CD4-positive, alpha-beta memory T cell (primary cell): Measurements from ENCODE around the gene OGFOD1. TPM values are rescaled to one million over a fixed set of nuclear protein-coding genes. Genes with fewer than 3 reads are reported as not detected.

Source experiments
- CTCF ChIA-PET: fragments of 350-600 bp; sonication (Branson Sonifier 250); formaldehyde crosslinking; loops from one replicate; lab custom pipeline; 2021; ENCODE audit warnings: inconsistent platforms; ENCODE audit not compliant: partially characterized antibody; lab: Charles Lee
- POLR2A ChIA-PET: fragments of 350-600 bp; sonication (Branson Sonifier 250); formaldehyde crosslinking; loops from one replicate; lab custom pipeline; 2021; ENCODE audit not compliant: partially characterized antibody; lab: Charles Lee
- DNase-seq, 5 donors: peaks; one replicate each; pipeline versions ENCODE4 v3.0.0 to v3.0.0-alpha.2; 2020 to 2022; ENCODE audit warnings: mixed read lengths in 1 of 5
- H3K27ac ChIP-seq: one replicate; pipeline ENCODE4 v1.7.0; 2013; ENCODE audit warnings: low read depth, low read length
- H3K27me3 ChIP-seq: 2 replicates; pipeline ENCODE4 v1.7.0; 2013; ENCODE audit warnings: mild to moderate bottlenecking, low read length, moderate library complexity; ENCODE audit not compliant: insufficient read depth
- H3K36me3 ChIP-seq: 2 replicates; pipeline ENCODE4 v1.7.0; 2013; ENCODE audit warnings: mild to moderate bottlenecking, low read length, moderate library complexity; ENCODE audit not compliant: insufficient read depth
- H3K4me1 ChIP-seq: 2 replicates; pipeline ENCODE4 v1.7.0; 2013; ENCODE audit warnings: mild to moderate bottlenecking, low read length, moderate library complexity; ENCODE audit not compliant: insufficient read depth
- H3K4me3 ChIP-seq, 2 donors: one replicate each; pipeline ENCODE4 v1.7.0; 2013; ENCODE audit warnings: low read length in 2 of 2, mild to moderate bottlenecking in 1 of 2
- H3K9me3 ChIP-seq, 2 donors: one replicate each; pipeline ENCODE4 v1.7.0; 2013; ENCODE audit warnings: low read length in 2 of 2, control low read depth in 1 of 2; ENCODE audit not compliant: control insufficient read depth in 1 of 2
- H3K27ac Mint-ChIP-seq, 7 donors: one replicate each; pipeline ENCODE4 v1.8.0; 2020 to 2021; ENCODE audit warnings: mixed read lengths in 7 of 7, mild to moderate bottlenecking in 6 of 7, inconsistent platforms in 3 of 7, moderate library complexity in 3 of 7
- H3K27me3 Mint-ChIP-seq, 2 donors: one replicate each; pipeline ENCODE4 v1.8.0; 2020 to 2021; ENCODE audit warnings: mixed read lengths in 2 of 2
- H3K36me3 Mint-ChIP-seq, 2 donors: one replicate each; pipeline ENCODE4 v1.8.0; 2020 to 2021; ENCODE audit warnings: mixed read lengths in 2 of 2, inconsistent platforms in 1 of 2, mild to moderate bottlenecking in 1 of 2
- H3K4me1 Mint-ChIP-seq, 4 donors: one replicate each; pipeline ENCODE4 v1.8.0; 2020 to 2021; ENCODE audit warnings: mixed read lengths in 4 of 4, mild to moderate bottlenecking in 1 of 4
- H3K4me3 Mint-ChIP-seq, 8 donors: one replicate each; pipeline ENCODE4 v1.8.0; 2020 to 2021; ENCODE audit warnings: mixed read lengths in 8 of 8, mild to moderate bottlenecking in 7 of 8, moderate library complexity in 6 of 8, inconsistent platforms in 3 of 8
- H3K9me3 Mint-ChIP-seq, 8 donors: one replicate each; pipeline ENCODE4 v1.8.0; 2020 to 2021; ENCODE audit warnings: mixed read lengths in 8 of 8, mild to moderate bottlenecking in 5 of 8, inconsistent platforms in 3 of 8, moderate library complexity in 1 of 8
- intact Hi-C: fragments of 100-400 bp; cut with micrococcal nuclease; formaldehyde crosslinking; loops from one replicate; pipeline ENCODE4 v1.15.1; 2023
- polyA plus RNA-seq, 2 donors: library from polyadenylated mRNA; unstranded; fragments of 300-500 nt; fragmentation: Illumina TruSeq; gene quantifications; one replicate each; pipeline ENCODE4 v1.2.3, GENCODE V29; 2021
- total RNA-seq, 2 experiments: library from RNA; stranded (reverse); gene quantifications; one replicate each; pipeline ENCODE4 v1.2.3, GENCODE V29; 2021

Gene OGFOD1
- total RNA-seq: 10 to 100 TPM; 42.7 to 47.2 TPM
- 100 to 1,000 TPM; 115 to 151 TPM for polyA plus RNA-seq

DNA sequence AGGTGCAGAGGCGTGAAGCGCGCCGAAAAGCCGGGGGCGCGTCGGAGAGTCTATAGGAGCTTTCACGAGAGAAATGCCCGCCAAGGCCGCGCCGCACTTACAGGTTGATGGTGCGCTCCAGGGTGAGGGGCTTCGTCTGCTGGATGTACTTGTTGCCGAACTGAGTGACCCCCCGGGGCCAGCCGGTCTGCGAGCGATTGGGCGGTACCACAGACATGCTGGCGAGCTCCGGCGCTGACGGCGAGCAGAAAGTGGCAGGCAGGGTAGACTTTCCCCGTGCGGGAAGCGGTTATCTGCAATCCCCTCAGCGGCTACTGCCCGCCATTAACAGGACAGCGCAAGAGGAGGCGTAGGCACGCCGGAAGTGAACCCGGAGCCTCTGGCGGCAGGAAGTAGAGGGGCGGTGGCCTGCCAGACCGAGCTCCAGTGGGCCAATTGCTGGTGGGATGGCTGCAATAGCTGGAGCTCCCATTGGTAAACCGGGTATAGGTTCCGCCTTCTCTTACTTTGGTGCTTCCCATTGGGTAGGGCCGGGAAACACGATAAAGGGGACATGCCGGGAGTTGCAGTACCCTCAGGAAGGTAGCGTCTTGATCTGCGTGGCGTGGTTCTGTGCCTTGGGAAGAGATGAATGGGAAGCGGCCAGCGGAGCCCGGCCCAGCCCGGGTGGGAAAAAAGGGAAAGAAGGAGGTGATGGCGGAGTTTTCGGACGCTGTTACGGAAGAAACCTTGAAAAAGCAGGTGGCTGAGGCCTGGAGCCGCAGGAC lies at the start of gene OGFOD1, which contains the start of gene NUDT21:
TSS of gene OGFOD1 (plus strand) at position 569 of the 767 bp plus-strand sequence. CDS start at position 628, 59 bp downstream.
TSS of gene NUDT21 (minus strand) at position 347 of the 767 bp plus-strand sequence. CDS start at position 217, 130 bp downstream.
- Mint-ChIP-seq H3K4me1 (peaks cover 38 to 69% (median 56%) of the 10 kb centered on the region in 4 donors), H3K27me3 (no peaks in the 10 kb centered on the region), H3K4me3 (peak within 1 kb of the TSS; percentile 96 to 100 (median 99)), H3K9me3 (no peaks in the 10 kb centered on the region), H3K36me3 (peaks cover 18 to 46% of the 10 kb centered on the region in 2 donors), H3K27ac (peak within 1 kb of the TSS; percentile 89 to 100 (median 98))
- H3K27ac ChIP-seq: peak within 1 kb of the TSS; percentile 73
- H3K4me1 ChIP-seq: peaks cover 57% of the 10 kb centered on the region
- H3K9me3 ChIP-seq: no peaks in the 10 kb centered on the region
- intact Hi-C loops: loop anchor here (1.0 to 5.0 kb wide), 4 partner anchors 26 to 1284 kb away; partner anchors contain the start of genes AMFR, BBS2, KATNB1 and MT1X
- peak; percentile 92 to 97 (median 94) for DNase-seq
- peaks cover 18% of the 10 kb centered on the region for H3K36me3 ChIP-seq
- H3K27me3 ChIP-seq: no peaks in the 10 kb centered on the region
- peak within 1 kb of the TSS; percentile 54 to 95 for H3K4me3 ChIP-seq
- ChIA-PET CTCF (interaction anchor here (1.0 to 1.2 kb wide), 6 partner anchors 15 to 251 kb away, joined by 3 to 6 read pairs (median 3); no protein-coding TSS in a partner anchor), POLR2A (interaction anchor here (0.8 to 1.7 kb wide), 17 partner anchors 9 to 277 kb away, joined by 3 to 15 read pairs (median 4); partner anchors contain the start of genes AMFR, BBS2 and MT1X)

DNA sequence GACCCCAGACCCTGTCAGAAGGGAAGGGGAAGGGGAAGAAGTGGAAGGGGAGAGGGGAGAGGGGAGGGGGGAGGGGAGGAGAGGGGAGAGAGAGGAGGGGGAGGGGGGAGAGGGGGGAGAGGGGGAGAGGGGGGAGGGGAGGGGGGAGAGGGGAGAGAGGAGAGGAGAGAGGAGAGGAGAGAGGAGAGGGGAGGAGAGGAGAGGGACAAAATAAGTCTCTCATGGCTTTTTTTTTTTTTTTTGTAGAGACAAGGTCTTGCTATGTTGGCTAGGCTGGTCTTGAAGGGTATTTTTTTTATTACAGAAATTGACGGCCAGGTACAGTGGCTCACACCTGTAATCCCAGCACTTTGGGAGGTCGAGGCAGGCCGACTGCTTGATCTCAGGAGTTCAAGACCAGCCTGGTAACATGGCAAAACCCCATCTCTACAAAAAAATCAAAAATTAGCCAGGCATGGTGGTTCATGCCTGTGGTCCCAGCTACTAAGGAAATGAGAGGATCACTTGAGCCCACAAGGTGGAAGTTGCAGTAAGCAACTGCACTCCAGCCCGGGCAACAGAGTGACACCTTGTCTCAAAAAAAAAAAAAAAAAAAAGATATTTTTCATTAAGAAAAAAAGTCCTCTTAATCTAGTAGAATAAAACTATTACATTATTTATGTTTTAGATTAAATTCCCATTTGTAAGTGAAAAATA lies 45.2 kb upstream of the OGFOD1 start:
- H3K4me3 Mint-ChIP-seq: no peak overlapping the region
- ChIA-PET POLR2A (no interaction called here), CTCF (no interaction called here)
- no peak overlapping the region for H3K27ac ChIP-seq
- peaks cover 0 to 2% (median 0%) of the 10 kb centered on the region in 4 donors for H3K4me1 Mint-ChIP-seq
- no peaks in the 10 kb centered on the region for H3K9me3 ChIP-seq
- peaks cover 47 to 60% of the 10 kb centered on the region in 2 donors for H3K36me3 Mint-ChIP-seq
- peak overlapping the region in 1 of 7 donors; percentile 69 for H3K27ac Mint-ChIP-seq
- H3K4me3 ChIP-seq: no peak overlapping the region
- H3K9me3 Mint-ChIP-seq: no peaks in the 10 kb centered on the region
- DNase-seq: no peak
- intact Hi-C loops: no loop called here
- H3K27me3 ChIP-seq: no peaks in the 10 kb centered on the region
- H3K4me1 ChIP-seq: no peaks in the 10 kb centered on the region
- peaks cover 40% of the 10 kb centered on the region for H3K36me3 ChIP-seq
- H3K27me3 Mint-ChIP-seq: no peaks in the 10 kb centered on the region

DNA sequence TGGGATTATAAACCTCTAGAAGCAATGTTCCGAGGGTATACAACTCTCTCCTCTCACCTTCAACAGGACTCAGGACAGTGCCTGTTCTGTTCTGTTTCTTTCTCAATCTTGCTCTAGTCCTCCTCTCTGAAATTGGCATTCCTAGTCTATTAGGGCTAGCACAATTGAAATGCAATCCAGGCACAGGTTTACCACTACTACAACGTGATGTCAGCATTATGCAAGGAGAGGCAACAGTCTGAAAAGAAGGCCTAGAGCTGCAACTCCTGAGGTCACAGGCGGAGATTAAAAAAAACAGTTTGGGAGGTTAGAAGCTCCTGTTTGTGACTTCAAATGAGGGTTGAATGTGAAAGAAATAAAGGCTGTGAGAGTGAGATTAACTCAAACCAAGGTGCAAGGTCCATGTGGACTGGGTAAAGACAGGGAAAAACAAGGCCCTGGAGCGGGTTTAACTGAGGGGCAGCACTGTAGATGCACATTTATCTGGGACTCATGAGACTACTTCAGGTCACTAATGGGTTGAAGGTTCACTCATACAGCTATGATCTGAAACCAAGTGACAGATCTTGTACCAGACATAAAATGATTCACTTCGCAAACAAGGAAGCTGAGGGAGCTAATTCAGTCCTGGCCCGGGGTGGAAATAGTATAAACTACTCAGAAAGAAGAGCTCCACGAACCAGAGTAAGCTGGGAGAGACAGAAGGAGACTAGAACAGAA lies 42.8 kb upstream of the OGFOD1 start:
- Mint-ChIP-seq H3K36me3 (peaks cover 44 to 63% of the 10 kb centered on the region in 2 donors), H3K27me3 (no peaks in the 10 kb centered on the region), H3K9me3 (no peaks in the 10 kb centered on the region), H3K4me1 (peaks cover 0 to 5% (median 1%) of the 10 kb centered on the region in 4 donors), H3K27ac (peak overlapping the region in 1 of 7 donors; percentile 10), H3K4me3 (no peak overlapping the region)
- H3K9me3 ChIP-seq: no peaks in the 10 kb centered on the region
- no peaks in the 10 kb centered on the region for H3K27me3 ChIP-seq
- H3K27ac ChIP-seq: no peak overlapping the region
- intact Hi-C loops: no loop called here
- ChIA-PET CTCF (interaction anchor here (0.9 kb wide), 1 partner anchor 30 kb away, joined by 3 read pairs; no protein-coding TSS in a partner anchor), POLR2A (no interaction called here)
- no peak for DNase-seq
- no peak overlapping the region for H3K4me3 ChIP-seq
- no peaks in the 10 kb centered on the region for H3K4me1 ChIP-seq
- H3K36me3 ChIP-seq: peaks cover 27% of the 10 kb centered on the region

DNA sequence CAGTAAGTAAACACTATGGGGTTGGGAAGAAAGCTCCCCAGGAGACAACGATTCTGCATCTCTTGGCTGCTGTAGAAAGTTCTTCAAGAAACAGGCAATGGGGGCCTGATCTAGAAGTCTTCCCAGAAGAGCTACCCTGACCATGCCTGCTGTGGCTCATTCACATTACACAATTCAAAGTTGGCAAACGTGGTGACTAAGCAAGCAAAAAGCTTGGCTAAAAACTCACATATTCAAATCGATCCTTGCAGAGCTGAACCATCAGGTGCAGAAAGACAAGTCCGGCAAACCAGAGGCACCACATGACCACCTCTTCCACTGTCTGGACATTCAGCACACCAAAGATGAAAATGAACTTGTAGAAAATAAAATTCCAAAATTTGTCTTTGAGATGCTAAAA lies 42.2 kb upstream of the OGFOD1 start:
- Mint-ChIP-seq H3K27ac (no peak overlapping the region), H3K4me3 (no peak overlapping the region), H3K4me1 (peaks cover 0 to 8% (median 4%) of the 10 kb centered on the region in 4 donors), H3K36me3 (peaks cover 43 to 67% of the 10 kb centered on the region in 2 donors), H3K27me3 (no peaks in the 10 kb centered on the region), H3K9me3 (no peaks in the 10 kb centered on the region)
- Histone ChIP-seq H3K27ac (no peak overlapping the region), H3K36me3 (peaks cover 27% of the 10 kb centered on the region), H3K4me3 (no peak overlapping the region), H3K9me3 (no peaks in the 10 kb centered on the region), H3K27me3 (no peaks in the 10 kb centered on the region), H3K4me1 (no peaks in the 10 kb centered on the region)
- no peak for DNase-seq
- ChIA-PET POLR2A (no interaction called here), CTCF (interaction anchor here (0.9 kb wide), 1 partner anchor 31 kb away, joined by 3 read pairs; no protein-coding TSS in a partner anchor)
- intact Hi-C loops: no loop called here

DNA sequence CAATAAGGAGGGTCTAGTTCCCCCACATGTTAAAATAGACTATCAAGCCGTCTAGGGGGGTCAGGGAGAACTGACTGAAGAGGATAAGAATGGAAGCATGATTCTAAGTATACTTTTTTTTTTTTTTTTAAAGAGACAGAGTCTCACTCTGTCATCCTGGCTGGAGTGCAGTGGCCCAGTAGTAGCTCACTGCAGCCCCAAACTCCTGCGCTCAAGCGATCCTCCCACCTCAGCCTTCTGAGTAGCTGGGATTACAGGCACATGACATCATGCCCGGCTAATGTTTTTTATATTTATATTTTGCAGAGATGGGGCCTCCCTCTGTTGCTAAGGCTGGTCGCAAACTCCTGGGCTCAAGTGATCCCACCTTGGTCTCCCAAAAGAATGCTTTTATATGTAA lies 40.2 kb upstream of the OGFOD1 start:
- peaks cover 10 to 14% (median 12%) of the 10 kb centered on the region in 4 donors for H3K4me1 Mint-ChIP-seq
- no peaks in the 10 kb centered on the region for H3K9me3 Mint-ChIP-seq
- Histone ChIP-seq H3K4me3 (no peak overlapping the region), H3K36me3 (peaks cover 19% of the 10 kb centered on the region), H3K27me3 (no peaks in the 10 kb centered on the region), H3K4me1 (no peaks in the 10 kb centered on the region), H3K27ac (no peak overlapping the region), H3K9me3 (no peaks in the 10 kb centered on the region)
- intact Hi-C loops: no loop called here
- ChIA-PET POLR2A (no interaction called here), CTCF (no interaction called here)
- H3K36me3 Mint-ChIP-seq: peaks cover 28 to 60% of the 10 kb centered on the region in 2 donors
- no peaks in the 10 kb centered on the region for H3K27me3 Mint-ChIP-seq
- no peak for DNase-seq
- H3K4me3 Mint-ChIP-seq: no peak overlapping the region
- no peak overlapping the region for H3K27ac Mint-ChIP-seq

- Histone ChIP-seq H3K4me1 (no peaks in the 10 kb centered on the region), H3K36me3 (peaks cover 19% of the 10 kb centered on the region), H3K27me3 (no peaks in the 10 kb centered on the region), H3K4me3 (no peak overlapping the region), H3K9me3 (no peaks in the 10 kb centered on the region), H3K27ac (no peak overlapping the region)
- no peak overlapping the region for H3K4me3 Mint-ChIP-seq
- intact Hi-C loops: no loop called here
- ChIA-PET POLR2A (no interaction called here), CTCF (no interaction called here)
- no peaks in the 10 kb centered on the region for H3K27me3 Mint-ChIP-seq
- no peak overlapping the region for H3K27ac Mint-ChIP-seq
- no peaks in the 10 kb centered on the region for H3K9me3 Mint-ChIP-seq
- H3K36me3 Mint-ChIP-seq: peaks cover 28 to 60% of the 10 kb centered on the region in 2 donors
- DNase-seq: no peak
- peaks cover 10 to 14% (median 12%) of the 10 kb centered on the region in 4 donors for H3K4me1 Mint-ChIP-seq
Measured at GRCh38 chr16:56411624-56412023, 39.7 kb upstream of the OGFOD1 start.
